Left renal cortex interstitium (tissue), 4 donors: ENCODE data around the gene PLEKHA6. TPM values are rescaled to one million over a fixed set of nuclear protein-coding genes. Genes with fewer than 3 reads are reported as not detected.

Experiments used
- DNase-seq, 4 donors: peaks; one replicate each; pipeline ENCODE4 v3.0.0-alpha.2; 2013; ENCODE audit warnings: low read depth in 4 of 4, low spot score in 2 of 4, missing footprints in 1 of 4
- polyA plus RNA-seq, 4 donors: library from polyadenylated mRNA; unstranded; fragments of 120-200 nt; gene quantifications; one replicate each; pipeline ENCODE4 v1.2.1, GENCODE V29; 2013; ENCODE audit not compliant: insufficient read length in 4 of 4

Gene PLEKHA6
- polyA plus RNA-seq, 4 donors, result 44.7 to 64.2 (median 45.7) TPM

DNA sequence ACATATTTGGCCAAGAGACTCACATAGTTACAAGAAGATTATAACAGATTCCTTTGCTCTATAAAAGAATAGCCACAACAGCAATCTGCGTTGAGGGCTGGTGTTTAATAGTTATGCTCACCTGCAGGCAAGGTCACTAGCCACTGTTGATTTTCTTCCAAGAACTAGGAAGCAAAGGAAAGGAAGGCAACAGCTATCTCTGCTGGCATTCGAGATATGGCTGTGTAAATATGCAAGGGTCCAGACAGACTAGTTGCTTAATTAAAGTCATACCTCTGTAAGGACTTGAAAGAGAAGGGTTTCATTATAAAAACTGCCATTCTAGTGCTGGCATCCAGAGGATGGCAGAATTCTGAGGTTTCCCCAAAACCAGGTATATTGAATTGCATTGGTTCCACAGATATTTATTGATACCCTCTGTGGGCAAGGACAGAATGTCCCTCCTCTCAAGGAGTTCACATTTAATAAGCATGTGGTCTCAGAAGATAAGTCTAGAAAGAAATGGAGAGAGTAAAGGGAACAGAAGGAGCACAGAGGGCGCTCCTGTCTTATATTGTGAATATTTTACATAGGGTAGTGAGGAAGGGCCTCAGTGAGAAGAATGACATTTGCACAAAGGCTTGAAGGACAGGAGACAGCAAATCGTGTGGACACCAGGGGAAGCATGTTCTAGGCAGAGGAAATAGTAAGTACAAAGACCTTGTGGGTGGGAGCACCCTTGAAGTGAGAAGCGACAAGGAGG lies 23.6 kb upstream of the PLEKHA6 start:
- no peak for DNase-seq

DNA sequence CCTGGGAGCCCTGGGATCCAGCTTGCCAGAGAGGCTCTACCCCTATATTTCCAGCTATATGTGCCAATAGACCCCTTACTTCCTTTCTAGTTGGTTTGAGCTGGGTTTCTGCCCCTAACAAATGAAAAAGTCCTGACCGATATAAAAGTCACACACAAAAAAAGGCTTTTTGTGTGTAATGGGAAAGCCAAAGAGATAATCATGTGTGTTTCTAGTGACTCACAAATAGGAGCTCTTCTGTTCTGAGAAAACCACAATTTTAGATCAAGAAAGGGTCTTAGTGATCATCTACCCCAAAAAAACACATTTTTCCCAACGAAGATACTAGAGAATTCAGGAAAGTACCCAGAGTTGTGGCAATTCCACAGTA lies 23.0 kb upstream of the PLEKHA6 start:
- DNase-seq, result no peak

DNA sequence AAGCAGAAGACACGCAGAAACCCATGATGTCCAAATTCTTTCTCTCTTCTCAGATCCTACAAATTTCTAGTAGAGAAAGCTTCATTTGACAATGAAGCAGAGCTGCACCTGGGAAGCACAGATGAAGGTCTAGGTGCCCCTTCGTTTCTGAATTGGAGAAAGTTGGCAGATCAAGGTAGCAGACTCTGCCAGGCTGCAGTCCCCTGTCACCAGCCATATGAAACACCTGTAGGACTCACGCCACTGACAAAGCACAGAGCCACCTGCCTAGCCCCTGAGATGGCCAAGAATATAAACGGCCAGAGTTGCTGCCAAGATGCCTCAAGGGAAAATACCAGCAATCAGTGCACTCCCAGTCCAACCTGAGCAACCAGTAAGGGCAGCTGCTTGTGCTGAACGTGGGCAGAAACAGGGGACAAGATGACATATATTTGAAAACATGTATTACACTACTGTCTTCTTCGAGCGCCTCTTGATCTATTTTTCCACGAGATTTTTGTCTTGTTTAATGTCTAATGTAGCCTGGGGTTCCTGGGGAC lies 20.6 kb upstream of the PLEKHA6 start:
- no peak for DNase-seq

DNA sequence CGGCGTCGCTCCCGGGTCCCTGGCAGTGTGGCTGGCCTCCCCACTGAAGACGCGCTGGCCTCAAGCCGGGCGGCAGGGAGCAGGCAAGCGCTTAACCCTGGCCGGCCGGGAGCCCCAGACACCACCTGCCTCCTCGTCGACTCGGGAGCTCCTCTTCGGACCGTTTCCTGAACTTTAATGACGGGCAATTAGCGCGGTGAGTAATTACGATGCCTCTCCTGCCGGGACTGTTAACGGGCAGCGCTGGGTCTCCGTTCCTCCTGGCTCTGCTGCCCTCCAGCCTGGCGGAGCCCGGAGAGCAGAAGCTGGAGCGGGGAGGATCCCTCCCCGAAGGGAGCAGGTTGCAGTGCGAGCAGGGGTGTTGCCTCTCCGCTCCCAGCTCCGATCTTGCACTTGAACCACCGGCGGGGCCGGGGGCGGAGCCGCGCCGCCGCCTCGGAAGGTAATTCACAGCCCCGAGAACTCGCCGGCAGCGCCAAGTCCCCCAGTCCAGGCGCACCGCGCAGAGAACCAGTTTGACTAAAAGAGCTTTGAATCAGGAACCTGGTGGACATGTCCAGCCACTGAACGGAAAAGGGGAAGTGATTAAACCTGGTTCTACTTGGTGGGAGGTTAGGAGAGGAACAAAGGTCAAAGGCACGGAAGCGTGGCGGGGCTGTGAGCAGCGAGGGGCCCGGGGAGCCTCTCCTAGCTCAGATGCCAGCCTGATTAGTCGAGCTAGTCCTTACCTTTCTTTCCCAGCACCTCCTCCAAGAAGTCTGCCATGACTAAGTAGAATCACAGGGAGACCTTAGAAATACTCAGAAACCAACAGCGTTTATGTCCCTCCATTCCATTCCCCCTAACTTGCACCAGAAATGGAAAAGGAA lies 18.3 kb upstream of the PLEKHA6 start:
- no peak for DNase-seq

DNA sequence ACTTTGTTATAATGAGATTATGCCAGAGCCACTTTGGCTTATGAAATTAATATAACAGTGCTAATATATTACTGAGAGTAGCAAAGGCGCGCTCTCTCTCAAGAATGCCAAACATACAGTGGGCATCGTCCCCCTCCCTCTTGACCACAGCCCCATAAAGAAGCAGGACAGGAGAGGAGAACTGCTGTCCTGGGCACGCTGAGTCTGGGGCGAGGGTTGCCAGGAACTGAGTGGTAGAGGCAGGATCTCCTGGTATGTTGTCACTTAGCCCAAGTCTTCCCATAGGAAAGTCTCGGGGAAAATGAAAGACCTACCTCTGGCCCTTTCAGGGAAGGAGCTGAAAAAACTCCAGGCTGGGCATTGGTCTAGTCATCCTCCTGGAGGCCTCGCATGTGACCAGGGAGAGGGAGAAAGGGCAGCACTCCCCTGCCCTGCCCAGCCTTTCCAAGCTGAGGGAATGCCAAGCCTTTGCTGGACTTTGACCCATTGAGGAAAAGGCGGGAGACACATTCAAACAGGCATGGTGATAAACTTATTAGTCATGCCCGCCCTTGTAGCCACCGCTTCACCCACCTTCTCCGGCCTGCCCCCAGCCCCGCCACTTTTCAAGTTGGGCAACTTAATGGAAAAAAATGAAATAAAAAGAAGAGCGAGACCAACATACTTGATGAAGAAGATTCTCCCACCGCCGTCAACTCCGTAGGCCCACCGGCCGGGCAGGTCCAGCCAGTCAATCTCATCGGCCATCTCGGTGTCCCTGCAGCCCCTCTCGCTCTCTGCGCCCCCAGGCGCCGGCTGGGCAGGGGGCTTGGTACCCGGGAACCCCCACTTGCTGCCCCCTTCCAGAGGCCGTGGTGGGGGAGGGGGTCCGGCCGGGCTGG lies 17.4 kb upstream of the PLEKHA6 start:
- no peak for DNase-seq

DNA sequence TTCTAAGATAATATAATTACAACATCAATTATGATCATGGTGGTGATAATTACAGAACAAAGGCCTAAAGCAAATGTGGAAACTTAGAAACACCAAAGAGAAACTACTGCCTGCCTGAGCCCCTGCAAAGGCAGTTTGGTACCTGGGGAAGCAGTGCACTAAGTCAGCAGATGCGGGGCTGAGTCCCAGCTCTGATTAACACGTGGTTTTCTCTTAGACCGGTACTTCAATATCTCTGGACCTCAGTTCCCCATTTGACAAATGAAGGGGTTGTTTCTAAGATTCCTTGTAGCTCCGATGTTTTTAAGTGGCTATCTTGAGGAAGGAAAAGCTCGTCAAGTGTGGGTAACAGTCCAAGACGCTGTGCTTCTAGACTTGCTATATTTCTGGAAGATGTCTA lies 16.7 kb upstream of the PLEKHA6 start:
- no peak for DNase-seq

DNA sequence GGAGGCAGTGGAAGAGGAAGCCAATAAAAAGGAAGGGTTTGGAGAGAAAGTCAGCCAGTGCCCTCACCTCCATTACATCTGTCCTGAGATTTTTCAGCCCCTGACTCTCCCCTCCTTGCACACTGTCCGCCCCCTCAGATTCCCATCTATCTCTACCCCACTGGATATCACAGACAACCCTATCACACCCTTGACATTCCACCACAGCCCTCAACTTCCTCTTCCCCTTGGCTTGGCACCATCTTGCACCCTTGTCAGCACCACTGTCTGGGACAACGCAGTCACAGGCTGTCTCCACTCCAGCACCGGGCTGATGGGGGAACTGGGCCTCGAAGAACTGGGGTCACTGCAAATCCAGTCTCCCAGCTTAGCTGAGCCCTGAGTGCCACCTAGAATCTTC lies 14.2 kb upstream of the PLEKHA6 start:
- DNase-seq, result no peak

DNA sequence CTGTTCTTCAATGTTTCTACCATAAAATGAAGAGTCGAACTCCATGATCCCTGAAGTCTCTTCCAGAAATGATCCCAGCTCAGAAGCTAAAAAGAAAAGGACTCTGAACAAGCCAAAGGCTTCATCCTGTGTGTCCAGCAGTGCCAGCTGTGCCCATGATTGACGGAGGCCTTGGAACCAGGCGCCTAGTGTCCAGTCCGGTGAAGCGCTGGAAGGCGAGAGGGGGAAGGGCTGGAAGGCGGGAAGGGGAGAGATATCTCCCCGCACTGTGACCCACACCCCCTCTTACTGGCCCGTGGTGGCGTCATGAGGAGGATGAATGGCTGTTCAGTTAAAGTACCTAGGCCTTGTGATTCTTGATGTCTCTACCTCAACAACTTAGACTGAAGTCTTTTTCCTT lies 10.4 kb upstream of the PLEKHA6 start:
- no peak for DNase-seq

DNA sequence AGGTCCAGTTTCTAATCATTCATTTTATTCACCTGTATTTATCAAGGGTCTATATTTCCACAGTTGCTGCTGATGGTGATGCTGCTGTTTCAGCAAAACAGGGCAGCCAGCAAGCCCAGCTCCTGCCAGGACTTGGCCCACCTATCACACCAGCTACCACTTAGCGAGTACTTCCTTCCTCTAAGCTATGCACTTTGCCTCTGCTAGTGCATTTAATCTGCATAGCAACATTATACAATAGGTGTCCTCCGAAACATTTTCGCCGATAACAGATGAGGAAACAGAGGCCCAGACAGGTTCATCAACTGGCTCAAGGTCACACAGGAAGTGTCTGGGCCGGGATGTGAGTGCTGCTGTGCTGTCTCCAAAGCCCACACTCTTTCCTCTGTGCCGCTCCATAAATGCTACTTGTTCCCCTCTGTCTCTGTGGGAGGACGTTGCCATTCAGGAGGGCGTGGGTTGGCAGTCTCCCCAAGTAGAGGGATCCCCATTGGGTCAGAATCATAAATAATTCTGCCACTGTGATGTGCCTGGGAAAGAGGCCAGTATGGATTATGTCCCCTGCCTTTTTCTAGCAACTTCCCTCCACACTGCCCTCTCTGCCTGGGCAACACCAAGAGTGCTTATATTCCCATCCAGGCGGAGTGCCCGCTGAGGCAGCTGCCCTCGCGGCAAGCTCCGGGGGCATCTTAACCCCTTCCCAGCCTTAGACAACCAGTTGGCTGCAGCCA lies 9.4 kb upstream of the PLEKHA6 start:
- no peak for DNase-seq

DNA sequence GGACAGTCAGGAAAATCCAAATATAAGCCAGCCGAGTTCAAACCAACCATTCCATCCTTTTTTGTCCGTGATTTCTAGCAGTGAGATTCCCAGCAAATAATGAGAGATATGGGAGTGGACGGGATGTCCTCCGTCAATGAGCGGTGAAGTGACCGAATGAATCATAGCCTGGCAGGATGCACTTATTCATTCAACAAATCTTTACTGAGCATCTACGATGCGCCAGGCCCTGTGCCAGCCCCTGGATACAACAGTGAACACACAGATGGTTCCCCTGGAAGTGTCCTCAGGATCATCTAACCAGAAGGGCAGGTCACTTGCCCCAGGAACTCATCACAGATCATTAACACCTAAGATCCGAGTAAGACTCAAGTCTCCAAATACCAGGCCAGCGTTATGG lies 8.2 kb upstream of the PLEKHA6 start:
- no peak for DNase-seq

DNA sequence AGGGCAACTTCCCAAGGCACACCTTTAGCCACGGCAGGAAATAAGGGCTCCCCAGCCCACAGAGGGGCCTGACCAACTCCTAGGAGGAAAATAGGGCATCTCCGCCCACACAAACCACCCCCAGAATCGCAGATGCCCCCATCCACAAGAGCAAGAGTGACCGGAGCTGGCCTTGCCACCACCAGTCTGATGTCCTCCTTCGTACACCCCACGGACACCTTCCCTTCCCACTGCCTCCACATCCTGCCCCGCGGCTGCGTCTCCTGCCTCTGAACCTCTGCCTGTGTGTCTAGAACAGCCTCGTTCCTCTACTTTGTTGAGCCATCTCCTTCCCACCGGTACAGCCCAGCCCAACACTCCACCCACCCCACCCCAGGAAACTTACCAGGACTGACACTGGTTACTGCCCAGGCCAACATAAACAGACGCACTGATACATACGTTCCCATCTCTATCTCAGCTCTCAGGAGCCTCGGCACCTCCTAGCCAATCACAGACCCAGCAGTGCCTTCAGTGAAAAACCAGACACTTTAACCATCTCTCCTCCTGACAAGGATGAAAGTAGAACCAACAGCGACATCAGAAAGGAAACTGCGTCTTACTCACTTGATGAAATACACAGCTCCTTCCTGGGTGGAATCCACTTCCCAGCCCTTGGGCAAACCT lies 7.6 kb upstream of the PLEKHA6 start:
- no peak for DNase-seq

DNA sequence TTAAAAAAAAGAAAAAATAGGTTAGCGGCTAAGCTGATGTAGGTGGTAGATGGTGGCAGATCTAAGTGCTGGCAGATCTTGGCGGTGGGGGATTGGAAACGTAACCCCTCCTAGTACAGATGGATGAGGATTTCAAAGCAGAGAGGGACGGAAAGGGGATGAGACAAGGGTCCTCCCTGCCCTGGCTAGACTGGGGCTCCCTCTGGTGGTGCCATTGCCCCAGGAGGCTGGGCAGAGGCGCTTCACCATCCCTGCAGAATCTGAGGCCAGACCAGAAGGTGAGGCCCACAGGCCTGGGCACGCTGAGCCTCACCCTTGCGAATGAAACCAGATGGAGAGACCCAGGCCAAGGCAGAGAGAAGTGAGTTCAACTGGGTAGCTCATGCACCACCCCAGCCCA lies 7.0 kb upstream of the PLEKHA6 start:
- no peak for DNase-seq

DNA sequence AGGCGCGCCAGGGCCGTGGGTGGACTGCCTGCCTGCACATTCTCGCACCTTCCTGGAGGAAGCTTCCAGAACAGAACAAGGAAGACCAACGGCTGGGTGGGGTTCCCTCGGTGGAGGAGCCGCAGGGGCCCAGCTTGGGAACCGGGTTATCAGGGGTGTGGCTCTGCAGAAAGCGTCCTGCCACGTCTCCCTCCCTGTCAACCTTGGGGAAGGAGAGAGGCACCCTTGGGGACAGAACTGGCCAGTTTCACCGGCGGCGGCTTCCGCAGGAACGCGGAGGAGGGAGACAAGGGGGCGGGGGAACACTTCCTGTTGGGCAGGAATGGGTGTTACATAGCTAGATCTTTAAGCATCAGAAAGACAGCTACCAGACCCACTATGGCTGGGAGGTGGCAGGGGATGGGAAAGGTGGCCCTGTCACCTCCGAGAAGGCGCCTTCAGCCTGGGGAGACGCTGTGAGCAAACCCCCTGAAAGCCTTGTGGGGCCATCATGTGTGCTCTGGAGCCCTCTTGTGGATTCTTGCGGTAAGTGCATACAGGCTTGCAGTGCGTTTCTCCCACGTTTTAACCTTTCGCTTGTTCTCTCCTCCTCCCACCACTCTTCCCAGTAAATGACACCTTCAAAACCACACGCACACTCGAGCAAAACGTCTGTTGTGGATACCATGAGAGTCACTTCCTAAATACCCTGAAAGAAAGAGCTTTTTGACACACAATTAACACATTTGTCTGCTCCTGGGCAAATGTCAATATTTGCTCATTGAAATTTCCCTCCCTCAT lies 3.8 kb upstream of the PLEKHA6 start:
- peak in 2 of 4 donors; percentile 70 to 77 for DNase-seq

DNA sequence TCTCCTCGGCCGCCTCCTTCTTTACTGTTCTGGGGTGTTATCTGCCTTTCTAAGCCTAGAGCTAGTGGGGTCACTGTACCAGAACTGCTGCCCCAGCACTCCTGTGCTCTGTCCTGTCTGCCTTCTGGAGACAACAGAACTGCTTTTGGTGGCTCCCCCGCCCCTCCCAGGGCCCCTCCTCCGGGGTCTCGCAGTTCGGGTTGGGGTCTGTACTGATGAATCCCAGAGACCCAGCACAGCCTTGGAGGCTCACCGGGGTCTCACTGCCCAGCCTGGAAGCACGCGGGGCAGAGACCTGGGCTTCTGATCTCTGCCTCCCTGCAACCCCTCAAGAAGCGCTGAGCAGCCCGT lies 3.2 kb upstream of the PLEKHA6 start:
- DNase-seq, result no peak

DNA sequence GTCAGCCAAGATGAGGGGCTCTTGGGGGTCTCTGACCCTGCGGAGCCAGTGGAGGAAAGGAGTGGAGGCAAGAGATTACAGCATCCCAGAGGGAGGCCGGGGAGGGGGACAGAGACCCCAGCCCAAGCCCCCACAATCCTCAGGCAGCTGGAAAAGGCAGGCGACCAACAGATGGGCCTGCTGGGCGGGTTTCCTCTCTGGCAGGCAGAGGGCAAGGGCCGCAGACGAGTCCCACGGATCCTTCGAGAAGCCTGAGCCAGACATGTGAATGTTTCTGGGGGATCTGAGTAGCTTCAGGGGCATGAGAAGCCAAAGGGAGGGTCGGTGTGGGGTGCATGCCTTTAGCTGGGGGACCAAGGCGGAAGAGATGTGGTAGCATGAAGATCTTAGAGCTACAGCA lies 2.1 kb upstream of the PLEKHA6 start:
- DNase-seq, result no peak

DNA sequence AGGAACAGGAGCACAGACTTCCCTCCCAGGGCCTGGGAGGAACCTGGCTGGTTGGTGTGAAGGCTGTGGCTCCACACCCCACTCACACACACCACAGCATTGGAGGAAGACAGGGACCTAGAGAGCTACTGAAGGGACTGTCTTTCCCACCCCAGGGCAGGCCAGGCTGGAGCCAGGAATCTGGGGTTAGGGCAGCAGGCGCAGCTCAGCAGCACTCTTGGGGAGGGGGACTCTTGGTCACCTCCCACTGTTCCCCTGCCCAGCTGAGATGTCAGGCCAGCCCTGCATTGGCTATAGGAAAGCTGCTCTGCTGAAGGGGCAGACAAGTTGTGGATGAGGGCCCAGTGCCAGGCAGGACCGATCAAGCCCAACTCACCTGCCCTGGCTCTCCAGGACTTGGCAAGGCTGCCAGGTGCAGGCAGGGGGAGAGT lies 1.6 kb upstream of the PLEKHA6 start:
- no peak for DNase-seq

DNA sequence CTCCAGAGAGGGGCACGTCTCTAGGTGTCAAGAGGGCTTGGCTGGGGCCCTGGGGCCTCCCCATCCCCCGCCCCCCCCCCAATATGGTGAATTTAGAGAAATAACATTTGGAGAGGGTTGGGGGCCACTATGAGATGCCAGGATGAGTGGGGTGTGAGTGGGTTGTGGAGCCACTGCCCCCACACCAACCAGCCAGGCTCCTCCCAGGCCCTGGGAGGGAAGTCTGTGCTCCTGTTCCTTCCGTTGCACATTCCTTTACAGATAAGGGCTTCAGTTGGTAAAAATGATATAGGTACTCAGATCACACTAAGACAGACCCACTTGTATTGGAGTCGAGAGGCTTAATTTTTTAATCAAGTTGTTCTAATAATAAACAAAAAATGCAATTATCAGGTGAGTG lies 585 bp upstream of the PLEKHA6 start:
- no peak for DNase-seq

DNA sequence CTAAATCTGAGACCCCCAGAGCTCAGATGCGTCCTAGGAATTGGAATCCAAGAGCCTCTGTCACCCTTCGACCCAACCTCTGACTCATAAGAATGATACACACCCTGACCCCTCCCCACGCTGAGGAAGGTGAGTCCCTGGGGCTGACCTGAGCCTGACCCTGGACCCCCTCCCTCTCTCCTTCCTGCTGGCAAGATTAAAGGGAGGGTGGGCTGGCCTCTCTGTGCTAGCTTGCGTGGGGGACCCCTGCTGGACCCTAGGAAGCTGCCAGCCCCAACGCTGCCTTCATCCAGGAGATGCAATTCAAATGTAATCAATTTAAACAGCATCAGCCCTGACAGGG lies 627 bp downstream of the PLEKHA6 start:
- no peak for DNase-seq

DNA sequence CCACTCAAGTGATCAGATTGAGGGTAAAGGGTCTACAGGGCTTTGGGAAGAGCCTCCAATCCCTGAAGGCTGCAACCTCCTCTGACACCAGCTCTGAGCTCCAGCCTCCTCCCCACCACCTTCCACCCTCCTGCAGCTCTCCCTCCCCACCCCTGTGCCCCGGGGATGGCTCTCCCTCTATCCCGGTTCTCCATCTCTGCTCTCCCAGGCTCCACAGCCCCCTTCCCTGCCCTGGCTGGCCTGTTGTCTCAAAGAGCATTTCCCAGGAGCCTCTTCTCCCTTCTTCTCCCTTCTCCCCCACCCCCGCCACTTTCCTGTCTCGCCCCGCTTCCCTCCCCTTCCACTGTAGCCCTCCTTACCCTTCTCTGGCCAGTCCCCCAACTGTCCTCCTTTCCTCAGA lies 1.1 kb downstream of the PLEKHA6 start:
- DNase-seq, result no peak
